Kidney (tissue), 14 donors: Measurements from ENCODE around the gene KRTCAP2. TPM values are rescaled to one million over a fixed set of nuclear protein-coding genes. Genes with fewer than 3 reads are reported as not detected.

ENCODE experiments used
- DNase-seq, 5 donors: peaks; one replicate each; pipeline ENCODE4 v3.0.0-alpha.2; 2013 to 2020
- FAIRE-seq: peaks from 2 replicates; lab custom pipeline; 2012; peaks lifted over from hg19 to GRCh38; lab: Jason Lieb, UNC
- H3K27ac ChIP-seq, 2 donors: one replicate each; pipeline ENCODE4 v1.7.0; 2013; ENCODE audit warnings: low read depth in 2 of 2, low read length in 2 of 2, inconsistent platforms in 1 of 2
- H3K27me3 ChIP-seq: one replicate; pipeline ENCODE4 v1.7.1; 2013; ENCODE audit warnings: low read length, inconsistent platforms; ENCODE audit not compliant: control insufficient read depth, insufficient read depth
- H3K36me3 ChIP-seq, 3 donors: one replicate each; pipeline versions ENCODE4 v1.7.0 to v1.7.1; 2013; ENCODE audit warnings: low read length in 3 of 3, control low read depth in 1 of 3, inconsistent platforms in 1 of 3; ENCODE audit not compliant: insufficient read depth in 3 of 3, control insufficient read depth in 2 of 3
- H3K4me1 ChIP-seq, 3 donors: one replicate each; pipeline versions ENCODE4 v1.7.0 to v1.7.1; 2013; ENCODE audit warnings: low read length in 3 of 3, inconsistent platforms in 1 of 3, low read depth in 1 of 3; ENCODE audit not compliant: control insufficient read depth in 2 of 3, insufficient read depth in 2 of 3
- H3K4me3 ChIP-seq, 3 donors: one replicate each; pipeline versions ENCODE4 v1.7.0 to v1.8.1; 2013; ENCODE audit warnings: low read length in 3 of 3, control low read depth in 1 of 3, inconsistent platforms in 1 of 3
- H3K9ac ChIP-seq, 3 donors: one replicate each; pipeline versions ENCODE4 v1.7.0 to v1.7.1; 2013; ENCODE audit warnings: low read length in 3 of 3, control low read depth in 1 of 3, inconsistent platforms in 1 of 3
- H3K9me3 ChIP-seq, 3 donors: one replicate each; pipeline versions ENCODE4 v1.7.0 to v1.7.1; 2013; ENCODE audit warnings: low read length in 3 of 3, control low read depth in 1 of 3, inconsistent platforms in 1 of 3; ENCODE audit not compliant: control insufficient read depth in 2 of 3, insufficient read depth in 1 of 3
- CTCF ChIP-seq: IDR thresholded peaks from 3 replicates; pipeline ENCODE4 v1.5.1; 2012; ENCODE audit warnings: mild to moderate bottlenecking, moderate library complexity, borderline replicate concordance; ENCODE audit not compliant: insufficient read depth; ENCODE audit errors: extremely low read depth
- intact Hi-C: fragments of 100-400 bp; cut with DNase I; formaldehyde crosslinking; loops from one replicate; pipeline ENCODE4 v1.11.1; 2022
- polyA plus RNA-seq: library from polyadenylated mRNA; stranded (reverse); fragments of 350-450 nt; fragmentation: Illumina TruSeq; extraction: RNeasy Lipid Tissue Mini Kit (QIAGEN cat#74804); gene quantifications from one replicate; pipeline ENCODE4 v1.2.3, GENCODE V29; 2014; ENCODE audit warnings: low read depth, low replicate concordance; ENCODE audit not compliant: insufficient read depth
- total RNA-seq: library from RNA; stranded (reverse); fragmentation: NEBNext Ultra II Directional; extraction: Animal tissue kit (Norgen Biotek cat#: 25700); gene quantifications from one replicate; pipeline ENCODE4 v1.2.1, GENCODE V29; 2021
- donor health status: control.
- donor health status: control.
- donor health status: control.
- donor health status: control.
- donor health status: control.
- donor health status: DM: yes; HTN: yes; CAD: no.
- donor health status: Normal renal cell carcinoma (clear cell type).

KRTCAP2 gene
- total and polyA plus RNA-seq, 2 donors from 2014 or later, result 198 to 351 TPM

DNA sequence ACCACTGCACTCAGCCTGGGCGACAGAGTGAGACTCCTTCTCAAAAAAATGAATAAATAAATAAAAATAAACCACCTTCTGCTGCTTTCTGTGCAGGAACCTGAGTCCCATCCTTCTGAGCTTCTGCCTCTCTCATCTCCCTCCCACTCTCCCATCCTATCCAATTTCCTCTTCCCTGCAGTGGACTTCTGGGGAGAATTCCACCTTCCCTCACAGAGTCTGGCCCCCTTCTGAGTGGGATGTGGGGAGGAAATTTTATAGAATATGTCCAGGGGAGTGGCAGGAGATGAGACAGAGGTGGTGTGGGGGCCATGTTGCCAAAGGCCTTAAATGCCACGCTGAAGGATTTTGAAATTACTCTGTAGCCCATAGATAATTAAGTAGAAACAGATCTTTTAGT is 50.8 kb downstream of the KRTCAP2 start:
- TF ChIP-seq CTCF, result no peak
- no peak overlapping the region for H3K9ac ChIP-seq
- no peak for FAIRE-seq
- DNase-seq, result no peak
- H3K4me1 ChIP-seq, result peaks cover 0 to 15% (median 13%) of the 10 kb centered on the region in 3 donors
- no peak overlapping the region for H3K4me3 ChIP-seq
- H3K27me3 ChIP-seq, result no peaks in the 10 kb centered on the region
- no peak overlapping the region for H3K27ac ChIP-seq
- intact Hi-C loops, result no loop called here
- H3K9me3 ChIP-seq, result no peaks in the 10 kb centered on the region
- H3K36me3 ChIP-seq, result no peaks in the 10 kb centered on the region

- no peak for DNase-seq
- no peak overlapping the region for H3K4me3 ChIP-seq
- no peak for TF ChIP-seq CTCF
- no peaks in the 10 kb centered on the region for H3K9me3 ChIP-seq
- intact Hi-C loops, result no loop called here
- no peak overlapping the region for H3K9ac ChIP-seq
- H3K36me3 ChIP-seq, result no peaks in the 10 kb centered on the region
- H3K4me1 ChIP-seq, result peaks cover 0 to 13% (median 9%) of the 10 kb centered on the region in 3 donors
- FAIRE-seq, result no peak
- no peak overlapping the region for H3K27ac ChIP-seq
- peaks cover 2% of the 10 kb centered on the region for H3K27me3 ChIP-seq
Observed at GRCh38 chr1:155121249-155121648, 51.9 kb downstream of the KRTCAP2 start.

DNA sequence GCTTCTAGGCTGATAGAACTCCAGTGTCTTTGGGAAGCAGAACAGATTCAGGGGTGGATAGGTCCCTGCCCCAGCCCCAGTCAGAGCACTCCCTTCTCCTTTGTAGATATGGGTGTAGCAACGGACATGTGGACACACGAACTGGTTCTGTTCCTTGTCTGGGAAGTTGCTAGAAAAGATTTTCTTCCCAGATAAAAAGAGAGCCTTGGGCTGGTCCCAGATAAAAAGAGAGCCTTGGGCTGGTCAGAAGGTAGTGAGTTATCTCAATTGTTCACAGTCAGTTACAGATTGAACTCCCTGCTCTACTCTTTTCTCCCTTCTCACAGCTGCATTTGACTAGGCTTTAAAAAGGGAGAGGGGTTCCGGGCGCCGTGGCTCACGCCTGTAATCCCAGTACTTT is 52.9 kb downstream of the KRTCAP2 start:
- no peak overlapping the region for H3K9ac ChIP-seq
- H3K27me3 ChIP-seq, result peaks cover 2% of the 10 kb centered on the region
- TF ChIP-seq CTCF, result no peak
- DNase-seq (no peak), FAIRE-seq (no peak)
- no peaks in the 10 kb centered on the region for H3K9me3 ChIP-seq
- no peaks in the 10 kb centered on the region for H3K36me3 ChIP-seq
- peaks cover 0 to 13% (median 7%) of the 10 kb centered on the region in 3 donors for H3K4me1 ChIP-seq
- intact Hi-C loops, result no loop called here
- no peak overlapping the region for H3K4me3 ChIP-seq
- H3K27ac ChIP-seq, result no peak overlapping the region

Other genes with a start within 250 kb of the KRTCAP2 start
- 42.0 TPM for gene PMVK, start 236.6 kb downstream of the KRTCAP2 start, total RNA-seq
- gene PMVK, start 236.6 kb downstream of the KRTCAP2 start, polyA plus RNA-seq, result 132 TPM
- gene PBXIP1, start 217.2 kb downstream of the KRTCAP2 start, total RNA-seq, result 83.9 TPM
- 115 TPM for gene PBXIP1, start 217.2 kb downstream of the KRTCAP2 start, polyA plus RNA-seq
- 32.8 TPM for gene PYGO2, start 211.5 kb downstream of the KRTCAP2 start, total RNA-seq
- gene PYGO2, start 211.5 kb downstream of the KRTCAP2 start, polyA plus RNA-seq, result 26.9 TPM
- gene SHC1, start 202.6 kb downstream of the KRTCAP2 start, total RNA-seq, result 153 TPM
- gene SHC1, start 202.6 kb downstream of the KRTCAP2 start, polyA plus RNA-seq, result 43.8 TPM
- gene CKS1B, start 198.6 kb downstream of the KRTCAP2 start, total RNA-seq, result 23.1 TPM
- 43.1 TPM for gene CKS1B, start 198.6 kb downstream of the KRTCAP2 start, polyA plus RNA-seq
- gene FLAD1, start 190.0 kb downstream of the KRTCAP2 start, total RNA-seq, result 34.1 TPM
- gene FLAD1, start 190.0 kb downstream of the KRTCAP2 start, polyA plus RNA-seq, result 37.9 TPM
- not detected for gene LENEP, start 179.7 kb downstream of the KRTCAP2 start, total RNA-seq
- gene LENEP, start 179.7 kb downstream of the KRTCAP2 start, polyA plus RNA-seq, result not detected
- 68.7 TPM for gene ZBTB7B, start 170.5 kb downstream of the KRTCAP2 start, total RNA-seq
- gene ZBTB7B, start 170.5 kb downstream of the KRTCAP2 start, polyA plus RNA-seq, result 20.1 TPM
- gene DCST2, start 139.5 kb downstream of the KRTCAP2 start, total RNA-seq, result 1.4 TPM
- gene DCST2, start 139.5 kb downstream of the KRTCAP2 start, polyA plus RNA-seq, result 0.43 TPM
- gene DCST1, start 139.5 kb downstream of the KRTCAP2 start, total RNA-seq, result not detected
- gene DCST1, start 139.5 kb downstream of the KRTCAP2 start, polyA plus RNA-seq, result not detected
- gene ADAM15, start 122.0 kb downstream of the KRTCAP2 start, total RNA-seq, result 152 TPM
- gene ADAM15, start 122.0 kb downstream of the KRTCAP2 start, polyA plus RNA-seq, result 68.4 TPM
- gene EFNA4, start 109.6 kb downstream of the KRTCAP2 start, total RNA-seq, result 7.6 TPM
- 11.8 TPM for gene EFNA4, start 109.6 kb downstream of the KRTCAP2 start, polyA plus RNA-seq
- gene EFNA3, start 94.5 kb downstream of the KRTCAP2 start, total RNA-seq, result 1.7 TPM
- gene EFNA3, start 94.5 kb downstream of the KRTCAP2 start, polyA plus RNA-seq, result 1.2 TPM
- 133 TPM for gene EFNA1, start 45.4 kb downstream of the KRTCAP2 start, total RNA-seq
- 61.1 TPM for gene EFNA1, start 45.4 kb downstream of the KRTCAP2 start, polyA plus RNA-seq
- gene SLC50A1, start 37.5 kb downstream of the KRTCAP2 start, total RNA-seq, result 34.8 TPM
- 61.8 TPM for gene SLC50A1, start 37.5 kb downstream of the KRTCAP2 start, polyA plus RNA-seq
- 84.4 TPM for gene DPM3, start 32.8 kb downstream of the KRTCAP2 start, total RNA-seq
- 237 TPM for gene DPM3, start 32.8 kb downstream of the KRTCAP2 start, polyA plus RNA-seq
- gene TRIM46, start 545 bp upstream of the KRTCAP2 start, total RNA-seq, result 2.1 TPM
- 0.28 TPM for gene TRIM46, start 545 bp upstream of the KRTCAP2 start, polyA plus RNA-seq
- 33.0 TPM for gene THBS3, start 34.6 kb upstream of the KRTCAP2 start, total RNA-seq
- 21.4 TPM for gene THBS3, start 34.6 kb upstream of the KRTCAP2 start, polyA plus RNA-seq
- gene MTX1, start 35.4 kb upstream of the KRTCAP2 start, total RNA-seq, result 38.8 TPM
- gene MTX1, start 35.4 kb upstream of the KRTCAP2 start, polyA plus RNA-seq, result 86.9 TPM
- 22.8 TPM for gene ENTREP3, start 82.2 kb upstream of the KRTCAP2 start, total RNA-seq
- 19.8 TPM for gene ENTREP3, start 82.2 kb upstream of the KRTCAP2 start, polyA plus RNA-seq
- gene SCAMP3, start 89.1 kb upstream of the KRTCAP2 start, total RNA-seq, result 66.7 TPM
- gene SCAMP3, start 89.1 kb upstream of the KRTCAP2 start, polyA plus RNA-seq, result 89.1 TPM
- gene CLK2, start 100.2 kb upstream of the KRTCAP2 start, total RNA-seq, result 59.7 TPM
- 28.9 TPM for gene CLK2, start 100.2 kb upstream of the KRTCAP2 start, polyA plus RNA-seq
- gene HCN3, start 104.2 kb upstream of the KRTCAP2 start, total RNA-seq, result 3.3 TPM
- gene HCN3, start 104.2 kb upstream of the KRTCAP2 start, polyA plus RNA-seq, result 4.5 TPM
- gene PKLR, start 128.1 kb upstream of the KRTCAP2 start, total RNA-seq, result 0.82 TPM
- 19.9 TPM for gene PKLR, start 128.1 kb upstream of the KRTCAP2 start, polyA plus RNA-seq
- 112 TPM for gene FDPS, start 135.6 kb upstream of the KRTCAP2 start, total RNA-seq
- gene FDPS, start 135.6 kb upstream of the KRTCAP2 start, polyA plus RNA-seq, result 184 TPM
- gene RUSC1, start 147.6 kb upstream of the KRTCAP2 start, total RNA-seq, result 32.7 TPM
- 29.7 TPM for gene RUSC1, start 147.6 kb upstream of the KRTCAP2 start, polyA plus RNA-seq